Measurements from ENCODE around the gene UBE2E2.

DNA sequence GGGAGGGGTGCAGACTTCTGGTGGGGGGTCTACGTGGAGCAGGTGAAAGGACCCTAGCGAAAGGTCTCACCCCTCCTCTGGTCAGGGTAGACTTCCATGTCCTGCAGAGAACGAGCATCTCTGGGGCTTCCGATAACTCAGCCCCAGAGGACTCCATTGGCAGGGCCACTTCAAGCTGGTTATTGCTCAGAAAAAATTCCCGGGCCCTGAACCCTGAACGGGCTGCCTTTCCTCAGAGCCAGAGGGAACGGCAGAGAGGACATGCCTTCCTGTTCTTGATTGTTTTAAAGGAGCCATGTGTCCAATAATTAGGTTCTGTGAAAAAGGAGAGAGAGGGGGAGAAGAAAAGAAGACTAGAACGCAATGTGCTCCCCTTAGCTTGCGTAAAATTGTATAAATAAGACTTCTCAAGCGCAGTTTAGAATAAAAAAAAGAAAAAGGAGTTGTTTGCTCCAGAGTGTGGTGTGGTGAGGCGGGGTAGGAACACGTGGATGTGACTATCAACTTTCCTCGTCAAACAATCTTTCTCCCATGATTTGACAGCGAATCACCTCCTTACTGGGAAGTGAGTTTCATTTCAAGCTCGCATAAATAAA, 409.3 kb downstream of the UBE2E2 start:
- no peak for TF ChIP-seq POLR2A (IDR thresholded peaks at IDR 0.05)
- TF ChIP-seq, protein P1, sequence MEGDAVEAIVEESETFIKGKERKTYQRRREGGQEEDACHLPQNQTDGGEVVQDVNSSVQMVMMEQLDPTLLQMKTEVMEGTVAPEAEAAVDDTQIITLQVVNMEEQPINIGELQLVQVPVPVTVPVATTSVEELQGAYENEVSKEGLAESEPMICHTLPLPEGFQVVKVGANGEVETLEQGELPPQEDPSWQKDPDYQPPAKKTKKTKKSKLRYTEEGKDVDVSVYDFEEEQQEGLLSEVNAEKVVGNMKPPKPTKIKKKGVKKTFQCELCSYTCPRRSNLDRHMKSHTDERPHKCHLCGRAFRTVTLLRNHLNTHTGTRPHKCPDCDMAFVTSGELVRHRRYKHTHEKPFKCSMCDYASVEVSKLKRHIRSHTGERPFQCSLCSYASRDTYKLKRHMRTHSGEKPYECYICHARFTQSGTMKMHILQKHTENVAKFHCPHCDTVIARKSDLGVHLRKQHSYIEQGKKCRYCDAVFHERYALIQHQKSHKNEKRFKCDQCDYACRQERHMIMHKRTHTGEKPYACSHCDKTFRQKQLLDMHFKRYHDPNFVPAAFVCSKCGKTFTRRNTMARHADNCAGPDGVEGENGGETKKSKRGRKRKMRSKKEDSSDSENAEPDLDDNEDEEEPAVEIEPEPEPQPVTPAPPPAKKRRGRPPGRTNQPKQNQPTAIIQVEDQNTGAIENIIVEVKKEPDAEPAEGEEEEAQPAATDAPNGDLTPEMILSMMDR (IDR thresholded peaks at IDR 0.05): no peak
- TF ChIP-seq POLR2AphosphoS5 (IDR thresholded peaks at IDR 0.05): no peak
